22Rv1 (cell line): ENCODE results near the gene GNB4.

Experiments
- CTCF ChIP-seq: fragments of 450-650 bp; IDR thresholded peaks from 2 replicates; pipeline ENCODE4 v1.5.1; 2017; ENCODE audit warnings: mild to moderate bottlenecking
- ZFX ChIP-seq: fragments of 450-650 bp; IDR thresholded peaks from 2 replicates; pipeline ENCODE4 v1.6.1; 2017; ENCODE audit warnings: antibody characterized with exemption, borderline replicate concordance

GRCh38 chr3:179348325-179349013, 102.8 kb downstream of the GNB4 start:
- TF ChIP-seq CTCF (no peak), ZFX (no peak)
